Astrocyte (in vitro differentiated cells and primary cell): ENCODE measurements around the gene NR1H2.

Source experiments
- EZH2 ChIP-seq: IDR thresholded peaks from 2 replicates; pipeline ENCODE4 v1.6.1; 2012; ENCODE audit warnings: mild to moderate bottlenecking, low read length, inconsistent platforms; ENCODE audit not compliant: insufficient read depth
- TF ChIP-seq, protein P1 (sequence below): IDR thresholded peaks from 2 replicates; pipeline ENCODE4 v1.5.1; 2011; ENCODE audit warnings: low read depth, mild to moderate bottlenecking, inconsistent platforms, low read length, moderate library complexity; ENCODE audit not compliant: insufficient read depth

DNA sequence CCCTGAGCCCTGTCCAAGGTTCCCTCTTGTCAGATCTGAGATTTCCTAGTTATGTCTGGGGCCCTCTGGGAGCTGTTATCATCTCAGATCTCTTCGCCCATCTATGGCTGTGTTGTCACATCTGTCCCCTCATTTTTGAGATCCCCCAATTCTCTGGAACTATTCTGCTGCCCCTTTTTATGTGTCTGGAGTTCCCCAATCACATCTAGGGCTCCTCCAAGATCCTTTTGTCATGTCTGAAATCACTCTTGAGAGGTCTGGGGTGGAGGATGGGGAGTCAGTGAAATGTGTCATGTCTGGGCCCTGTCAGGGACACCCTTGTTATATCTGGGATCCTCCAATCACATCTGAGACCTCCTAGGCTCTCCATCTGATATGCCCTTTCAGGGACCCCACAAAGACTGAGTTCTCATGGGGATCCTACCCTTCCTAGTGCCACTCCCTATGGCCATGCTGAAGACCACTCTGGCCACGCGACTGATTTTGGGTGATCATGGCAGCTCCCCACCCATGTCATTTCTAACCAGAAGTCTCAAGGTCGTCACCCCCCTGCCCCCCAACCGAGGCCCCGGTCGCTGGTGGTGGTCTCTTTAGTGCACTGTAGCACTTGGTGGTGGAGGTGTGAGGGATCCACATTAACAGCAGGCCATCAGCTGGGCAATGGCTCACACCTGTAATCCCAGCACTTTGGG, 52.7 kb downstream of the NR1H2 start:
- TF ChIP-seq, protein P1, sequence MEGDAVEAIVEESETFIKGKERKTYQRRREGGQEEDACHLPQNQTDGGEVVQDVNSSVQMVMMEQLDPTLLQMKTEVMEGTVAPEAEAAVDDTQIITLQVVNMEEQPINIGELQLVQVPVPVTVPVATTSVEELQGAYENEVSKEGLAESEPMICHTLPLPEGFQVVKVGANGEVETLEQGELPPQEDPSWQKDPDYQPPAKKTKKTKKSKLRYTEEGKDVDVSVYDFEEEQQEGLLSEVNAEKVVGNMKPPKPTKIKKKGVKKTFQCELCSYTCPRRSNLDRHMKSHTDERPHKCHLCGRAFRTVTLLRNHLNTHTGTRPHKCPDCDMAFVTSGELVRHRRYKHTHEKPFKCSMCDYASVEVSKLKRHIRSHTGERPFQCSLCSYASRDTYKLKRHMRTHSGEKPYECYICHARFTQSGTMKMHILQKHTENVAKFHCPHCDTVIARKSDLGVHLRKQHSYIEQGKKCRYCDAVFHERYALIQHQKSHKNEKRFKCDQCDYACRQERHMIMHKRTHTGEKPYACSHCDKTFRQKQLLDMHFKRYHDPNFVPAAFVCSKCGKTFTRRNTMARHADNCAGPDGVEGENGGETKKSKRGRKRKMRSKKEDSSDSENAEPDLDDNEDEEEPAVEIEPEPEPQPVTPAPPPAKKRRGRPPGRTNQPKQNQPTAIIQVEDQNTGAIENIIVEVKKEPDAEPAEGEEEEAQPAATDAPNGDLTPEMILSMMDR, result no peak
- no peak for TF ChIP-seq EZH2
